CD4-positive, alpha-beta T cell (primary cell): Measurements from ENCODE around the gene KTI12. TPM values are rescaled to one million over a fixed set of nuclear protein-coding genes. Genes with fewer than 3 reads are reported as not detected.

Experiments
- ATAC-seq: fragments of 200-7000 bp; cut with Tn5 transposase; one replicate; pipeline ENCODE4 v1.10.0; 2022; ENCODE audit warnings: mild to moderate bottlenecking; ENCODE audit not compliant: poor library complexity
- CTCF ChIA-PET: fragments of 350-600 bp; sonication (Branson Sonifier 250); formaldehyde crosslinking; loops from one replicate; lab custom pipeline; 2021; ENCODE audit warnings: antibody characterized with exemption, inconsistent platforms; lab: Charles Lee
- POLR2A ChIA-PET: fragments of 350-600 bp; sonication (Branson Sonifier 250); formaldehyde crosslinking; loops from one replicate; lab custom pipeline; 2021; ENCODE audit warnings: antibody characterized with exemption, inconsistent platforms; lab: Charles Lee
- DNase-seq, 14 experiments: peaks; one replicate each; pipeline ENCODE4 v3.0.0-alpha.2; 2013 to 2020; ENCODE audit warnings: mixed read lengths in 2 of 14
- H3K27ac ChIP-seq, 2 donors: one replicate each; pipeline versions ENCODE4 v1.5.1 to v1.7.0; 2013; ENCODE audit warnings: low read length in 2 of 2, low read depth in 1 of 2, mild to moderate bottlenecking in 1 of 2
- H3K27me3 ChIP-seq, 2 experiments: 1 replicate in 1 of 2; 2 replicates in 1 of 2; pipeline versions ENCODE4 v1.6.1 to v1.7.0; 2013; ENCODE audit warnings: low read length in 2 of 2, control low read depth in 1 of 2, mild to moderate bottlenecking in 1 of 2, moderate library complexity in 1 of 2; ENCODE audit not compliant: insufficient read depth in 2 of 2, control insufficient read depth in 1 of 2
- H3K36me3 ChIP-seq: one replicate; pipeline ENCODE4 v1.6.1; 2013; ENCODE audit warnings: low read length, control low read depth; ENCODE audit not compliant: insufficient read depth
- H3K4me1 ChIP-seq: one replicate; pipeline ENCODE4 v1.6.1; 2013; ENCODE audit warnings: low read length, control low read depth; ENCODE audit not compliant: insufficient read depth
- H3K4me3 ChIP-seq: one replicate; pipeline ENCODE4 v1.5.1; 2013; ENCODE audit warnings: mild to moderate bottlenecking, low read length, moderate library complexity
- H3K9me3 ChIP-seq, 2 experiments: 1 replicate in 1 of 2; 2 replicates in 1 of 2; pipeline versions ENCODE4 v1.6.1 to v1.7.0; 2013; ENCODE audit warnings: low read length in 2 of 2, mild to moderate bottlenecking in 2 of 2, control low read depth in 1 of 2, moderate library complexity in 1 of 2; ENCODE audit not compliant: control insufficient read depth in 1 of 2, insufficient read depth in 1 of 2
- H3K27ac Mint-ChIP-seq: one replicate; pipeline ENCODE4 v1.8.0; 2020; ENCODE audit warnings: mixed read lengths
- H3K27me3 Mint-ChIP-seq: one replicate; pipeline ENCODE4 v1.8.0; 2021; ENCODE audit warnings: mixed read lengths
- H3K36me3 Mint-ChIP-seq: one replicate; pipeline ENCODE4 v1.8.0; 2021; ENCODE audit warnings: low read depth, mixed read lengths
- H3K4me1 Mint-ChIP-seq: one replicate; pipeline ENCODE4 v1.8.0; 2021; ENCODE audit warnings: low read depth, mixed read lengths
- H3K4me3 Mint-ChIP-seq: one replicate; pipeline ENCODE4 v1.8.0; 2020; ENCODE audit warnings: mild to moderate bottlenecking, mixed read lengths
- H3K9me3 Mint-ChIP-seq: one replicate; pipeline ENCODE4 v1.8.0; 2020; ENCODE audit warnings: mixed read lengths
- CTCF ChIP-seq: fragments of 200-600 bp; IDR thresholded peaks from one replicate; pipeline ENCODE4 v1.8.0; 2022; ENCODE audit warnings: antibody characterized with exemption, mild to moderate bottlenecking
- intact Hi-C, 2 experiments: fragments of 100-400 bp; cut with DNase I in 1 of 2; cut with micrococcal nuclease in 1 of 2; formaldehyde crosslinking; loops; one replicate each; pipeline versions ENCODE4 v1.15.1 to v1.9.0; 2023 to 2025; cut with DNase I, micrococcal nuclease
- total RNA-seq, 174 experiments: library from RNA in 2 of 174; stranded (reverse) in 2 of 174; gene quantifications; one replicate each; pipeline ENCODE4 v1.2.3 and lab custom pipeline; 2021 to 2026

KTI12 gene
- total RNA-seq, 2 experiments from 2014 or later = 23.4 to 24.0 TPM

- no peaks in the 10 kb centered on the region for H3K27me3 ChIP-seq
- no peak for ATAC-seq
- H3K27ac ChIP-seq = no peak overlapping the region
- peaks cover 30% of the 10 kb centered on the region for H3K36me3 ChIP-seq
- ChIA-PET POLR2A (interaction anchor here (0.6 kb wide), 1 partner anchor 18 kb away, joined by 3 read pairs; no protein-coding TSS in a partner anchor), CTCF (no interaction called here)
- no peak overlapping the region for H3K4me3 Mint-ChIP-seq
- H3K27me3 Mint-ChIP-seq = no peaks in the 10 kb centered on the region
- H3K4me1 ChIP-seq = peaks cover 12% of the 10 kb centered on the region
- TF ChIP-seq CTCF = no peak
- peaks cover 17% of the 10 kb centered on the region for H3K4me1 Mint-ChIP-seq
- H3K27ac Mint-ChIP-seq = no peak overlapping the region
- no peak for DNase-seq
- intact Hi-C loops = loop anchor here in 1 of 2 experiments (10.0 kb wide), 1 partner anchor 1073 kb away; the partner anchor contains the start of gene FAF1
- no peak overlapping the region for H3K4me3 ChIP-seq
- peaks cover 57% of the 10 kb centered on the region for H3K36me3 Mint-ChIP-seq
- H3K9me3 Mint-ChIP-seq = no peaks in the 10 kb centered on the region
- no peaks in the 10 kb centered on the region for H3K9me3 ChIP-seq
Measured at GRCh38 chr1:52037402-52037814, 3.8 kb upstream of the KTI12 start.

GRCh38 chr1:52034050-52034384 is 407 bp upstream of the KTI12 start:
- TF ChIP-seq CTCF = no peak
- peaks cover 49% of the 10 kb centered on the region for H3K36me3 Mint-ChIP-seq
- Histone ChIP-seq H3K27me3 (no peaks in the 10 kb centered on the region), H3K9me3 (no peaks in the 10 kb centered on the region), H3K4me3 (peak overlapping the region; percentile 85), H3K4me1 (peaks cover 23% of the 10 kb centered on the region), H3K36me3 (peaks cover 18% of the 10 kb centered on the region), H3K27ac (peak overlapping the region; percentile 81 to 91)
- DNase-seq (no peak), ATAC-seq (no peak)
- H3K4me3 Mint-ChIP-seq = peak overlapping the region; percentile 91
- H3K9me3 Mint-ChIP-seq = no peaks in the 10 kb centered on the region
- intact Hi-C loops = loop anchor here in 1 of 2 experiments (10.0 kb wide), 1 partner anchor 1069 kb away; the partner anchor contains the start of gene FAF1
- POLR2A ChIA-PET = interaction anchor here (0.7 to 3.3 kb wide), 11 partner anchors 8 to 692 kb away, joined by 3 to 63 read pairs (median 5); partner anchors contain the start of genes BTF3L4, CC2D1B, EPS15 and TXNDC12
- no peaks in the 10 kb centered on the region for H3K27me3 Mint-ChIP-seq
- H3K4me1 Mint-ChIP-seq = peaks cover 40% of the 10 kb centered on the region
- CTCF ChIA-PET = interaction anchor here (0.8 to 1.1 kb wide), 3 partner anchors 9 to 370 kb away, joined by 3 to 5 read pairs (median 3); partner anchors contain the start of genes BTF3L4, ORC1, PRPF38A and TXNDC12
- H3K27ac Mint-ChIP-seq = peak overlapping the region; percentile 97

- TF ChIP-seq CTCF = no peak
- ChIA-PET CTCF (interaction anchor here (0.7 to 1.1 kb wide), 3 partner anchors 23 to 371 kb away, joined by 3 to 5 read pairs (median 4); partner anchors contain the start of genes BTF3L4, ORC1, PRPF38A and TXNDC12), POLR2A (interaction anchor here (0.6 to 3.3 kb wide), 11 partner anchors 15 to 694 kb away, joined by 3 to 63 read pairs (median 5); partner anchors contain the start of genes BTF3L4, CC2D1B, ORC1 and PRPF38A)
- no peaks in the 10 kb centered on the region for H3K9me3 Mint-ChIP-seq
- DNase-seq (peak in 9 of 14 experiments; percentile 1 to 36 (median 11)), ATAC-seq (peak; percentile 3)
- H3K27ac Mint-ChIP-seq = peak overlapping the region; percentile 97
- H3K27me3 Mint-ChIP-seq = no peaks in the 10 kb centered on the region
- H3K36me3 Mint-ChIP-seq = peaks cover 43% of the 10 kb centered on the region
- intact Hi-C loops = loop anchor here (1.0 to 10.0 kb wide), 2 partner anchors 24 to 1068 kb away; partner anchors contain the start of genes BTF3L4 (in 1 of the 2) and FAF1 (in 1 of the 2)
- peaks cover 13% of the 10 kb centered on the region for H3K36me3 ChIP-seq
- H3K4me3 ChIP-seq = peak overlapping the region; percentile 85
- H3K27me3 ChIP-seq = no peaks in the 10 kb centered on the region
- peak overlapping the region; percentile 91 for H3K4me3 Mint-ChIP-seq
- H3K9me3 ChIP-seq = no peaks in the 10 kb centered on the region
- peak overlapping the region; percentile 81 to 91 for H3K27ac ChIP-seq
- H3K4me1 ChIP-seq = peaks cover 23% of the 10 kb centered on the region
- peaks cover 40% of the 10 kb centered on the region for H3K4me1 Mint-ChIP-seq
Measured at GRCh38 chr1:52032785-52033131, 852 bp downstream of the KTI12 start.
